WTC11 (cell line): ENCODE results near the gene PEAK1. TPM values are rescaled to one million over a fixed set of nuclear protein-coding genes. Genes with fewer than 3 reads are reported as not detected.

Experiments used
- ATAC-seq: fragments of 200-7000 bp; cut with Tn5 transposase; 2 replicates; pipeline ENCODE4 v1.10.0; 2021; ENCODE audit warnings: mild to moderate bottlenecking, moderate library complexity
- CTCF ChIA-PET: fragments of 300-600 bp; sonication (Branson Sonifier 250); formaldehyde crosslinking; loops from one replicate; lab custom pipeline; 2021; ENCODE audit warnings: antibody characterized with exemption; lab: Charles Lee
- POLR2A ChIA-PET: fragments of 350-600 bp; sonication (Branson Sonifier 250); formaldehyde crosslinking; loops from one replicate; lab custom pipeline; 2021; ENCODE audit warnings: antibody characterized with exemption; lab: Charles Lee
- DNase-seq: peaks from one replicate; pipeline ENCODE4 v3.0.0; 2021; ENCODE audit warnings: low spot score
- H3K27ac Mint-ChIP-seq: 2 replicates; pipeline ENCODE4 v1.8.0; 2021; ENCODE audit warnings: mixed read lengths
- H3K27me3 Mint-ChIP-seq: 2 replicates; pipeline ENCODE4 v1.8.0; 2021; ENCODE audit warnings: low read depth, mild to moderate bottlenecking, moderate library complexity, mixed read lengths
- H3K36me3 Mint-ChIP-seq: 2 replicates; pipeline ENCODE4 v1.8.0; 2021; ENCODE audit warnings: mixed read lengths
- H3K4me1 Mint-ChIP-seq: 2 replicates; pipeline ENCODE4 v1.8.0; 2022; ENCODE audit warnings: mixed read lengths
- H3K4me3 Mint-ChIP-seq: 2 replicates; pipeline ENCODE4 v1.8.0; 2021; ENCODE audit warnings: mild to moderate bottlenecking, moderate library complexity, mixed read lengths
- H3K9me3 Mint-ChIP-seq: 2 replicates; pipeline ENCODE4 v1.8.0; 2021; ENCODE audit warnings: mixed read lengths
- ATF1 ChIP-seq: sonication (generic); formaldehyde crosslinking; IDR thresholded peaks from 2 replicates; pipeline ENCODE4 v1.8.1; 2023; ENCODE audit warnings: mild to moderate bottlenecking, moderate library complexity, missing genetic modification reagents
- ATF2 ChIP-seq: sonication (generic); formaldehyde crosslinking; IDR thresholded peaks from 2 replicates; pipeline ENCODE4 v1.8.1; 2022; ENCODE audit warnings: low read depth, missing genetic modification reagents, borderline replicate concordance
- ATF3 ChIP-seq: sonication (generic); formaldehyde crosslinking; conservative IDR thresholded peaks from 2 replicates; pipeline ENCODE4 v1.8.1; 2022; ENCODE audit warnings: mild to moderate bottlenecking, missing genetic modification reagents
- CREB1 ChIP-seq: sonication (generic); formaldehyde crosslinking; IDR thresholded peaks from 2 replicates; pipeline ENCODE4 v1.8.0; 2023; ENCODE audit warnings: mild to moderate bottlenecking, missing genetic modification reagents
- ESRRA ChIP-seq: sonication (generic); formaldehyde crosslinking; IDR thresholded peaks from 2 replicates; pipeline ENCODE4 v1.8.1; 2022; ENCODE audit warnings: mild to moderate bottlenecking, missing genetic modification reagents, borderline replicate concordance
- GTF2I ChIP-seq: fragments of 250-450 bp; sonication (Bioruptor Pico); conservative IDR thresholded peaks from 2 replicates; pipeline ENCODE4 v1.4.0; 2021; ENCODE audit warnings: mild to moderate bottlenecking
- HMGA2 ChIP-seq: fragments of 250-450 bp; sonication (Bioruptor Pico); IDR thresholded peaks from 2 replicates; pipeline ENCODE4 v1.4.0; 2021; ENCODE audit warnings: mild to moderate bottlenecking, moderate library complexity
- HMGXB4 ChIP-seq: sonication (generic); formaldehyde crosslinking; IDR thresholded peaks from 2 replicates; pipeline ENCODE4 v1.8.1; 2023; ENCODE audit warnings: mild to moderate bottlenecking, moderate library complexity, missing genetic modification reagents
- JAZF1 ChIP-seq: fragments of 250-450 bp; sonication (Bioruptor Pico); IDR thresholded peaks from 2 replicates; pipeline ENCODE4 v1.9.0; 2021; ENCODE audit warnings: moderate library complexity, mild to moderate bottlenecking, inconsistent platforms
- KAT7 ChIP-seq: sonication (generic); formaldehyde crosslinking; IDR thresholded peaks from 2 replicates; pipeline ENCODE4 v1.8.1; 2023; ENCODE audit warnings: missing genetic modification reagents, mild to moderate bottlenecking, borderline replicate concordance
- MAX ChIP-seq: sonication (generic); formaldehyde crosslinking; IDR thresholded peaks from 2 replicates; pipeline ENCODE4 v1.8.0; 2022; ENCODE audit warnings: mild to moderate bottlenecking, missing genetic modification reagents
- MXD4 ChIP-seq: fragments of 250-450 bp; sonication (Bioruptor Pico); IDR thresholded peaks from 2 replicates; pipeline ENCODE4 v1.8.0; 2021; ENCODE audit warnings: mild to moderate bottlenecking, moderate library complexity, borderline replicate concordance
- NR1H2 ChIP-seq: sonication (generic); formaldehyde crosslinking; IDR thresholded peaks from 2 replicates; pipeline ENCODE4 v1.9.0; 2021; ENCODE audit warnings: mild to moderate bottlenecking, moderate library complexity, missing genetic modification reagents
- PRDM15 ChIP-seq: sonication (generic); formaldehyde crosslinking; IDR thresholded peaks from 2 replicates; pipeline ENCODE4 v1.8.0; 2022; ENCODE audit warnings: missing genetic modification reagents
- PREB ChIP-seq: sonication (generic); formaldehyde crosslinking; IDR thresholded peaks from 2 replicates; pipeline ENCODE4 v1.8.1; 2022; ENCODE audit warnings: mild to moderate bottlenecking, missing genetic modification reagents, moderate library complexity, borderline replicate concordance
- RORB ChIP-seq: fragments of 250-450 bp; sonication (Bioruptor Pico); IDR thresholded peaks from 2 replicates; pipeline ENCODE4 v1.9.0; 2021; ENCODE audit warnings: mild to moderate bottlenecking
- TEAD1 ChIP-seq: sonication (generic); formaldehyde crosslinking; IDR thresholded peaks from 2 replicates; pipeline ENCODE4 v1.8.0; 2022; ENCODE audit warnings: mild to moderate bottlenecking, missing genetic modification reagents
- ZBTB21 ChIP-seq: sonication (generic); formaldehyde crosslinking; IDR thresholded peaks from 2 replicates; pipeline ENCODE4 v1.8.1; 2023; ENCODE audit warnings: mild to moderate bottlenecking, missing genetic modification reagents, borderline replicate concordance
- ZNF232 ChIP-seq: sonication (generic); formaldehyde crosslinking; IDR thresholded peaks from 2 replicates; pipeline ENCODE4 v1.8.0; 2022; ENCODE audit warnings: mild to moderate bottlenecking, missing genetic modification reagents
- ZNF396 ChIP-seq: fragments of 250-450 bp; sonication (Bioruptor Pico); IDR thresholded peaks from 2 replicates; pipeline ENCODE4 v1.8.0; 2021; ENCODE audit warnings: mild to moderate bottlenecking, moderate library complexity, borderline replicate concordance
- total RNA-seq: library from RNA; stranded (reverse); gene quantifications from 3 replicates; pipeline ENCODE4 v1.2.3, GENCODE V29; 2021

PEAK1 gene
- total RNA-seq, 1 experiment from 2014 or later, result 49.0 TPM

- H3K9me3 Mint-ChIP-seq, result peaks cover 30% of the 10 kb centered on the region
- ChIA-PET POLR2A (no interaction called here), CTCF (no interaction called here)
- H3K27me3 Mint-ChIP-seq, result no peaks in the 10 kb centered on the region
- H3K4me3 Mint-ChIP-seq, result no peak overlapping the region
- TF ChIP-seq PREB (CRISPR knock-in tag) (no peak), NR1H2 (CRISPR knock-in tag) (no peak), JAZF1 (CRISPR knock-in tag) (no peak), MAX (CRISPR knock-in tag) (no peak), HMGA2 (CRISPR knock-in tag) (no peak), PRDM15 (CRISPR knock-in tag) (no peak)
- no peak overlapping the region for H3K27ac Mint-ChIP-seq
- ATAC-seq (no peak), DNase-seq (no peak)
- H3K4me1 Mint-ChIP-seq, result peaks cover 5% of the 10 kb centered on the region; the same call in 1 of the 2 replicates
- peaks cover 37% of the 10 kb centered on the region for H3K36me3 Mint-ChIP-seq
Observed at GRCh38 chr15:77144026-77144425, 275.9 kb downstream of the PEAK1 start.

GRCh38 chr15:77143616-77144015 lies 276.3 kb downstream of the PEAK1 start:
- POLR2A ChIA-PET, result no interaction called here
- H3K4me1 Mint-ChIP-seq, result peaks cover 5% of the 10 kb centered on the region; the same call in 1 of the 2 replicates
- H3K9me3 Mint-ChIP-seq, result peaks cover 32% of the 10 kb centered on the region
- ATAC-seq, result no peak
- H3K27me3 Mint-ChIP-seq, result no peaks in the 10 kb centered on the region
- CTCF ChIA-PET, result no interaction called here
- no peak overlapping the region for H3K27ac Mint-ChIP-seq
- no peak for TF ChIP-seq ZNF232 (CRISPR knock-in tag)
- no peak for TF ChIP-seq ESRRA (CRISPR knock-in tag)
- TF ChIP-seq TEAD1 (CRISPR knock-in tag), result no peak
- peaks cover 39% of the 10 kb centered on the region for H3K36me3 Mint-ChIP-seq
- no peak for DNase-seq
- H3K4me3 Mint-ChIP-seq, result no peak overlapping the region

- H3K27me3 Mint-ChIP-seq, result no peaks in the 10 kb centered on the region
- no peak overlapping the region for H3K4me3 Mint-ChIP-seq
- ATAC-seq, result no peak
- POLR2A ChIA-PET, result no interaction called here
- CTCF ChIA-PET, result no interaction called here
- DNase-seq, result no peak
- H3K4me1 Mint-ChIP-seq, result peaks cover 5% of the 10 kb centered on the region; the same call in 1 of the 2 replicates
- H3K36me3 Mint-ChIP-seq, result peaks cover 39% of the 10 kb centered on the region
- H3K9me3 Mint-ChIP-seq, result peaks cover 32% of the 10 kb centered on the region
- no peak overlapping the region for H3K27ac Mint-ChIP-seq
- TF ChIP-seq ATF2 (no peak), ATF1 (CRISPR knock-in tag) (no peak), HMGXB4 (no peak), MXD4 (no peak), ATF3 (no peak), ZNF396 (CRISPR knock-in tag) (no peak), KAT7 (no peak), GTF2I (no peak), ZBTB21 (no peak), RORB (CRISPR knock-in tag) (no peak), PREB (CRISPR knock-in tag) (no peak), CREB1 (CRISPR knock-in tag) (no peak)
Observed at GRCh38 chr15:77143191-77143590, 276.7 kb downstream of the PEAK1 start.
